Panc1 (cell line): Measurements from ENCODE around the gene USH2A. TPM values are rescaled to one million over a fixed set of nuclear protein-coding genes. Genes with fewer than 3 reads are reported as not detected.

Experiments
- ATAC-seq: fragments of 200-7000 bp; cut with Tn5 transposase; 2 replicates; pipeline ENCODE4 v1.9.1; 2020; ENCODE audit warnings: mild to moderate bottlenecking, moderate library complexity
- BruUV-seq: library from RNA; stranded (reverse); fragments of 400-500 nt; replicated peaks from 2 replicates; lab custom pipeline; 2021; lab: Mats Ljungman, UMichigan
- CTCF ChIA-PET: fragments of 300-600 bp; sonication (Branson Sonifier 250); formaldehyde crosslinking; loops from one replicate; lab custom pipeline; 2022; ENCODE audit warnings: antibody characterized with exemption; lab: Charles Lee
- POLR2A ChIA-PET: fragments of 300-600 bp; sonication (Branson Sonifier 250); formaldehyde crosslinking; loops from one replicate; lab custom pipeline; 2022; ENCODE audit warnings: antibody characterized with exemption; lab: Charles Lee
- DNase-seq: peaks from one replicate; pipeline ENCODE4 v3.0.0-alpha.2; 2010; ENCODE audit warnings: low read depth, low spot score
- H3K27ac ChIP-seq: 2 replicates; pipeline ENCODE4 v1.5.1; 2011; ENCODE audit warnings: mild to moderate bottlenecking, low read length, inconsistent platforms
- H3K27me3 ChIP-seq: fragments of 200-500 bp; sonication (Bioruptor generic); 2 replicates; pipeline ENCODE4 v1.6.0; 2014; ENCODE audit warnings: low read length, inconsistent platforms; ENCODE audit not compliant: control insufficient read depth, insufficient read depth
- H3K36me3 ChIP-seq: fragments of 200-500 bp; sonication (Bioruptor generic); 2 replicates; pipeline ENCODE4 v1.5.1; 2014; ENCODE audit warnings: inconsistent platforms, mild to moderate bottlenecking, low read length, moderate library complexity; ENCODE audit not compliant: control insufficient read depth, insufficient read depth
- H3K4me1 ChIP-seq: 2 replicates; pipeline ENCODE4 v1.5.1; 2011; ENCODE audit warnings: inconsistent platforms, mild to moderate bottlenecking, low read length, moderate library complexity; ENCODE audit not compliant: control insufficient read depth, insufficient read depth
- H3K4me3 ChIP-seq, 2 experiments: 2 replicates each; pipeline ENCODE4 v1.5.1; 2011 to 2012; ENCODE audit warnings: low read depth in 2 of 2, low read length in 2 of 2, mild to moderate bottlenecking in 2 of 2, inconsistent platforms in 1 of 2, moderate library complexity in 1 of 2
- H3K9me3 ChIP-seq: fragments of 200-500 bp; sonication (Bioruptor generic); 2 replicates; pipeline ENCODE4 v1.5.1; 2014; ENCODE audit warnings: low read depth, mild to moderate bottlenecking, inconsistent platforms, low read length, moderate library complexity; ENCODE audit not compliant: control insufficient read depth, insufficient read depth
- CTCF ChIP-seq: fragments of 450-650 bp; IDR thresholded peaks from 2 replicates; pipeline ENCODE4 v1.5.1; 2017; ENCODE audit warnings: mild to moderate bottlenecking
- POLR2AphosphoS5 ChIP-seq: IDR thresholded peaks from 2 replicates; pipeline ENCODE4 v1.6.1; 2012; ENCODE audit warnings: mild to moderate bottlenecking, low read depth, low read length, moderate library complexity
- REST ChIP-seq, 2 experiments: IDR thresholded peaks; 2 replicates each; pipeline ENCODE4 v1.6.1; 2011 to 2012; ENCODE audit warnings: low read depth in 2 of 2, control low read depth in 1 of 2, low read length in 1 of 2, mild to moderate bottlenecking in 1 of 2, moderate library complexity in 1 of 2; ENCODE audit not compliant: insufficient read depth in 1 of 2
- SIN3A ChIP-seq: IDR thresholded peaks from 2 replicates; pipeline ENCODE4 v1.6.1; 2012; ENCODE audit warnings: low read depth, mild to moderate bottlenecking, low read length, moderate library complexity, borderline replicate concordance; ENCODE audit not compliant: insufficient read depth
- TCF7L2 ChIP-seq: IDR thresholded peaks from 2 replicates; pipeline ENCODE4 v1.6.1; 2011; ENCODE audit warnings: mild to moderate bottlenecking, low read depth, low read length, inconsistent platforms
- in situ Hi-C: cut with HindIII; loops from 2 replicates; pipeline ENCODE4 v1.10.0; 2016; ENCODE audit warnings: low sequenced_read_pairs, low pct_unique_long_range_greater_than_20kb
- intact Hi-C: fragments of 100-400 bp; cut with micrococcal nuclease; formaldehyde crosslinking; loops from one replicate; pipeline ENCODE4 v1.10.0; 2022; ENCODE audit not compliant: unreplicated experiment
- total RNA-seq: library from RNA; stranded (reverse); gene quantifications from one replicate; pipeline ENCODE4 v1.2.1, GENCODE V29; 2021; ENCODE audit not compliant: unreplicated experiment

The USH2A gene
- total RNA-seq, 1 experiment from 2014 or later, result not detected

DNA sequence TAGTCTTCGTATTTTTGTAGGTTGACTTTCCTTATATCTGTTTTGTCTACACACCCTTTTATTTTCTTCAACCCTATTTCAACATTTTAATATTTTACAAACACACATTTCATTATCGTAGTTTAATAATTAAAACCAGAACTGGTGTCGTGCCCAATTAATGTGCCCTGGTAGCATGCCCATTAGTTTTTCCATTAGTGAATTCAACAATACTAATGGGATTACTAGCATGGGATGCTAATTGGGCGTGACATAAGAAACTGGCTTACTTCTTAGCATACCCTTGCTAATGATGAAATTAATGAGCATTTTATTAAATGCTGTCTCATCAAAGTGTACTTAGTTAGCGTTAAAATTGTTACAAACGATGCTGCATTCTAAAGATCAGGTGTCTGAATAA lies 332.7 kb downstream of the USH2A start:
- POLR2A ChIA-PET, result no interaction called here
- Histone ChIP-seq H3K4me3 (no peak overlapping the region), H3K27ac (no peak overlapping the region), H3K27me3 (no peaks in the 10 kb centered on the region), H3K4me1 (no peaks in the 10 kb centered on the region), H3K9me3 (0 out of 2 replicates have a peak, but pooled peaks cover 2% of the 10 kb centered on the region), H3K36me3 (no peaks in the 10 kb centered on the region)
- intact Hi-C loops, result no loop called here
- no TSS peak for BruUV-seq
- in situ Hi-C loops, result no loop called here
- CTCF ChIA-PET, result no interaction called here
- no peak for DNase-seq
- TF ChIP-seq CTCF, result no peak
- TF ChIP-seq TCF7L2, result no peak
- TF ChIP-seq POLR2AphosphoS5, result no peak
- no peak for TF ChIP-seq REST (IDR thresholded peaks at IDR 0.05; ENCODE audit: insufficient read depth in 1 of 2, low read depth in 2 of 2, low read length in 1 of 2)
- TF ChIP-seq SIN3A, result no peak
- no peak for ATAC-seq

GRCh38 chr1:216086678-216087077 lies 336.6 kb downstream of the USH2A start:
- no peak for TF ChIP-seq TCF7L2
- TF ChIP-seq REST (IDR thresholded peaks at IDR 0.05; ENCODE audit: insufficient read depth in 1 of 2, low read depth in 2 of 2, low read length in 1 of 2), result no peak
- TF ChIP-seq SIN3A, result no peak
- TF ChIP-seq CTCF, result no peak
- TF ChIP-seq POLR2AphosphoS5, result no peak
- no peak overlapping the region for H3K4me3 ChIP-seq
- H3K27me3 ChIP-seq, result no peaks in the 10 kb centered on the region
- H3K36me3 ChIP-seq, result no peaks in the 10 kb centered on the region
- no peak overlapping the region for H3K27ac ChIP-seq
- ChIA-PET POLR2A (no interaction called here), CTCF (no interaction called here)
- in situ Hi-C loops (no loop called here), intact Hi-C loops (no loop called here)
- BruUV-seq, result no TSS peak
- no peak for DNase-seq
- no peaks in the 10 kb centered on the region for H3K4me1 ChIP-seq
- no peak for ATAC-seq
- 0 out of 2 replicates have a peak, but pooled peaks cover 3% of the 10 kb centered on the region for H3K9me3 ChIP-seq
